Ishikawa (cell line): Measurements from ENCODE around the gene SNX32.

Experiments
- CEBPB ChIP-seq: IDR thresholded peaks from 2 replicates; pipeline ENCODE4 v1.6.1; 2012
- CREB1 ChIP-seq: IDR thresholded peaks from 2 replicates; pipeline ENCODE4 v1.6.1; 2012; ENCODE audit warnings: low read depth
- EGR1 ChIP-seq: IDR thresholded peaks from 2 replicates; pipeline ENCODE4 v1.6.1; 2012
- EP300 ChIP-seq: IDR thresholded peaks from 2 replicates; pipeline ENCODE4 v1.6.1; 2012; ENCODE audit warnings: borderline replicate concordance
- FOXM1 ChIP-seq: IDR thresholded peaks from 2 replicates; pipeline ENCODE4 v1.6.1; 2012; ENCODE audit warnings: low read depth, borderline replicate concordance
- MAX ChIP-seq: IDR thresholded peaks from 2 replicates; pipeline ENCODE4 v1.6.1; 2012
- NFIC ChIP-seq: IDR thresholded peaks from 2 replicates; pipeline ENCODE4 v1.6.1; 2012
- RAD21 ChIP-seq: IDR thresholded peaks from 2 replicates; pipeline ENCODE4 v1.6.1; 2012; ENCODE audit warnings: low read depth
- REST ChIP-seq: IDR thresholded peaks from 2 replicates; pipeline ENCODE4 v1.6.1; 2012; ENCODE audit warnings: low read depth, mild to moderate bottlenecking
- TAF1 ChIP-seq: IDR thresholded peaks from 2 replicates; pipeline ENCODE4 v1.6.1; 2012; ENCODE audit warnings: low read depth, mild to moderate bottlenecking
- TCF12 ChIP-seq: IDR thresholded peaks from 2 replicates; pipeline ENCODE4 v1.6.1; 2012; ENCODE audit warnings: low read depth
- TEAD4 ChIP-seq: IDR thresholded peaks from 2 replicates; pipeline ENCODE4 v1.6.1; 2012
- USF1 ChIP-seq: IDR thresholded peaks from 2 replicates; pipeline ENCODE4 v1.6.1; 2012
- YY1 ChIP-seq: IDR thresholded peaks from 2 replicates; pipeline ENCODE4 v1.6.1; 2012; ENCODE audit warnings: low read depth
- ZBTB7A ChIP-seq: IDR thresholded peaks from 2 replicates; pipeline ENCODE4 v1.6.1; 2012; ENCODE audit warnings: low read depth

Gene SNX32

GRCh38 chr11:65794570-65795510, 38.9 kb upstream of the SNX32 start:
- no peak for TF ChIP-seq CEBPB
- TF ChIP-seq EGR1: no peak
- no peak for TF ChIP-seq USF1
- TF ChIP-seq TCF12: no peak
- no peak for TF ChIP-seq REST
- no peak for TF ChIP-seq TAF1
- TF ChIP-seq CREB1: no peak
- no peak for TF ChIP-seq MAX
- no peak for TF ChIP-seq ZBTB7A
- TF ChIP-seq EP300: no peak
- no peak for TF ChIP-seq YY1
- TF ChIP-seq NFIC: no peak
- no peak for TF ChIP-seq TEAD4
- TF ChIP-seq FOXM1: no peak
- TF ChIP-seq RAD21: no peak

- no peak for TF ChIP-seq RAD21
- TF ChIP-seq YY1: no peak
Measured at GRCh38 chr11:65796726-65797601, 36.8 kb upstream of the SNX32 start.

GRCh38 chr11:65797711-65798110, 36.1 kb upstream of the SNX32 start:
- TF ChIP-seq CREB1 (no peak), REST (no peak), MAX (no peak), TEAD4 (no peak), USF1 (no peak), YY1 (no peak), CEBPB (no peak), RAD21 (no peak), EGR1 (no peak), EP300 (no peak), FOXM1 (no peak), TAF1 (no peak), NFIC (no peak), ZBTB7A (no peak), TCF12 (no peak)

- no peak for TF ChIP-seq USF1
- TF ChIP-seq TEAD4: no peak
- TF ChIP-seq CEBPB: no peak
- TF ChIP-seq REST: no peak
- TF ChIP-seq MAX: no peak
- TF ChIP-seq TCF12: no peak
- no peak for TF ChIP-seq NFIC
- TF ChIP-seq RAD21: no peak
- no peak for TF ChIP-seq ZBTB7A
- TF ChIP-seq FOXM1: no peak
- TF ChIP-seq EGR1: no peak
Measured at GRCh38 chr11:65798882-65799281, 34.9 kb upstream of the SNX32 start.
